MM.1S (cell line): ENCODE measurements around the gene CNTN5.

Source experiments
- EZH2 ChIP-seq: fragments of 300-600 bp; sonication (generic); optimal IDR thresholded peaks from 2 replicates; pipeline ENCODE3; 2017; ENCODE audit warnings: low read depth, mild to moderate bottlenecking, antibody characterized with exemption, low read length, mixed read lengths
- EZH2phosphoT487 ChIP-seq: fragments of 300-600 bp; sonication (generic); IDR thresholded peaks from 2 replicates; pipeline ENCODE4 v1.6.1; 2018; ENCODE audit warnings: antibody characterized with exemption, low read length
- TF ChIP-seq, protein P1 (sequence below): fragments of 300-600 bp; sonication (generic); IDR thresholded peaks from 2 replicates; pipeline ENCODE4 v1.5.1; 2016; ENCODE audit warnings: antibody characterized with exemption, low read length, mixed read lengths

DNA sequence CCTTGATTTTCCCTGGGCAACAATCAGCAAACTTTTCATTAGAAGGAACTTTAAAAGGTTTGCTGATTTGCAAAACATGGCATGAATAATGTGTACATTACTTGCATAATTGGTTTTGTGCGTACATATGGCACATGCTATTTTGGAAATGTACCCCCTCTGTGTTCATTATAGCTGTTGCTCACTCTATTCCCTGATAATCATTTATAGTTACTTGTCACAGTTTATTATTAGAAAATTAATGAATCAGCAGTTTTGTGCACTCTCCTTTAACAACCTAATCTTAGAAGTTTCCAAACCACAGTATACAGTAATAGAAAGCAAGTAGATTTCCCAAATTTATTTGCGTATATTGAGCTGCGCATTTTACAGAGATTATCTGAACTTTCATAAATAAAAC, 389.9 kb downstream of the CNTN5 start:
- TF ChIP-seq, protein P1, sequence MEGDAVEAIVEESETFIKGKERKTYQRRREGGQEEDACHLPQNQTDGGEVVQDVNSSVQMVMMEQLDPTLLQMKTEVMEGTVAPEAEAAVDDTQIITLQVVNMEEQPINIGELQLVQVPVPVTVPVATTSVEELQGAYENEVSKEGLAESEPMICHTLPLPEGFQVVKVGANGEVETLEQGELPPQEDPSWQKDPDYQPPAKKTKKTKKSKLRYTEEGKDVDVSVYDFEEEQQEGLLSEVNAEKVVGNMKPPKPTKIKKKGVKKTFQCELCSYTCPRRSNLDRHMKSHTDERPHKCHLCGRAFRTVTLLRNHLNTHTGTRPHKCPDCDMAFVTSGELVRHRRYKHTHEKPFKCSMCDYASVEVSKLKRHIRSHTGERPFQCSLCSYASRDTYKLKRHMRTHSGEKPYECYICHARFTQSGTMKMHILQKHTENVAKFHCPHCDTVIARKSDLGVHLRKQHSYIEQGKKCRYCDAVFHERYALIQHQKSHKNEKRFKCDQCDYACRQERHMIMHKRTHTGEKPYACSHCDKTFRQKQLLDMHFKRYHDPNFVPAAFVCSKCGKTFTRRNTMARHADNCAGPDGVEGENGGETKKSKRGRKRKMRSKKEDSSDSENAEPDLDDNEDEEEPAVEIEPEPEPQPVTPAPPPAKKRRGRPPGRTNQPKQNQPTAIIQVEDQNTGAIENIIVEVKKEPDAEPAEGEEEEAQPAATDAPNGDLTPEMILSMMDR = no peak
- TF ChIP-seq EZH2 (no peak), EZH2phosphoT487 (no peak)
